Medulla oblongata (tissue), 1 donor: ENCODE data around the gene PTPN14.

ENCODE experiments used
- DNase-seq: peaks from one replicate; pipeline ENCODE4 v3.0.0-alpha.2; 2015; ENCODE audit errors: extremely low spot score

Gene PTPN14

DNA sequence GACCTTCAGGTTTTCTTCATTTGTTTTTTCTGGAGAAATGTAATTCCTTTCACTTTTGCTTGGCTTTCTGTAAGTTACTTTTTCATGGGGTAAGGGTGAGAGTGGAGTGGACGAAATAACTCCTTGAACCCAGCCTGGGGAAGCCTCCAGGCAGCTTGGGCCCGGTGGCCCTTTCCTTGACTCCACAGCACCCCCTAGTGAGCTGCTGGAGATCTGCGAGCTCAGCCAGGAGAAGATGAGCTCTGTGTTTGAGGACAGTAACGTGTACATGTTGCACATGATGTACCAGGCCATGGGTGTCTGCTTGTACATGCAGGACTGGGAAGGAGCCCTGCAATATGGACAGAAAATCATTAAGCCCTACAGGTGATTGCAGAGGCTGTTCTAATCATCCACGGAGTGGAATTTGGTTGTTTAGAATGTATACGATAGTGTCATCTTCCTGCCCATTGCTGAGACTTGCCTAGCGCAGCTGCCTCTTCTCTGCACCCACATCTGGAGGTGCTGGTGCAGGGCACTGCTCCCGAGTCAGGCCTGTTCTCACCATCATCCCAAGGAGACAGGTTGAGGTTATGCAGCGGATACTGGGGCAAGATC is 219.5 kb downstream of the PTPN14 start:
- peak; percentile 42 for DNase-seq

DNA sequence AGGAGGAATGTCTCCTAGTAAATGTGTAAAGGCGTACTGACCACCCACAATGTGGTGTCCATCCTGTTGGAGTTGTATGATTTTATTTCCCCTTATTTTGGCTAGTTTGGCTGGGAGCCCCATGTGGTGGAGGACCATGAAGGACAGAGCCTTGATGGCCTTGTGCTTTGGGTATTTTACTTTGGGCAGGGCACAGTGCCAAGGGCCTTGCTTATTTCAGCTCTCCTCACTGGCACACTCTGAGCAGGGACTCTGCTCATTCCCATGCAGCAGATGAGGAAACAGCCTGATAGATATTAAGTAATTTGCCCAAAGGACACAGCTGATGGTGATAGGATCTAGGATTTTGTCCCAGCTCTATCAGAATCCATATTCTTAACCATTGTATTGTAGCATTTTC is 220.2 kb downstream of the PTPN14 start:
- DNase-seq, result no peak

- no peak for DNase-seq
Observed at GRCh38 chr1:214330715-214331114, 220.7 kb downstream of the PTPN14 start.

DNA sequence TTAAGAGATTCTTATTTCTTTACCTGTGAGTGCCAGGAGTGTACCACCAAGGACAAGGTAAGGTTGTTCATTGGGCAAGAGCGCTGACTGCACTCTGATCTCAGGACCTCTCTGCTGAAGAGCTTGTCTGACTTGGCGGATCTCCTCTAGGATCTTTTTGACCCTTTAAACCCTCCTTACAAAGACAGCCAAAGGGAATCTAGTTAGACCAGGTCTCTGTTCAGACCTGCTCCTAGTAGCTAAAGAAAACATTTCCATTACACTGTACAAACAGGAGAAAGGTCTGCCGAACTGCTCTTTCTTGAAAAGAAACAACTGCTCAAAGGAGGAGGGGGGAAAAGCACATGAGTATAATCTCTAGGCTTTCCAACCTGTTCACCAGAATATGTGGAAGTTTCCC is 221.2 kb downstream of the PTPN14 start:
- no peak for DNase-seq

GRCh38 chr1:214329470-214330220 is 221.8 kb downstream of the PTPN14 start:
- DNase-seq, result no peak

- peak; percentile 91 for DNase-seq
Observed at GRCh38 chr1:214328770-214329469, 222.5 kb downstream of the PTPN14 start.

DNA sequence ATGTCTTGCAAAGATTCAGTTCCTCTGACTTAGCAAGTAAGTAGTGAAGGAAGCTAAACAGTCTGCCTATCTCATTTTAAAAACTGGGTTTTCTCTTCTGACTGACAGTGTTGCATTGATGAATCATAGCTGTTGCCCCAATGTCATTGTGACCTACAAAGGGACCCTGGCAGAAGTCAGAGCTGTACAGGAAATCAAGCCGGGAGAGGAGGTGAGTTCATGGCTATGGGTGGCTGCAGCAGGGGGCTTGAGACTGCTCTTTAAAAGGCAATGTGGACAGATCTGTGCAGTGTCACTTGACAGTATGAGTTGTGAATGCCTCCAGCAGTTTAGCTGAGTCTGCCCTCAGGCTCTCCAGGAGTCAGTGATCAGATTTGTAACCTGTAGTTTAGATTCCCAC is 223.9 kb downstream of the PTPN14 start:
- no peak for DNase-seq

DNA sequence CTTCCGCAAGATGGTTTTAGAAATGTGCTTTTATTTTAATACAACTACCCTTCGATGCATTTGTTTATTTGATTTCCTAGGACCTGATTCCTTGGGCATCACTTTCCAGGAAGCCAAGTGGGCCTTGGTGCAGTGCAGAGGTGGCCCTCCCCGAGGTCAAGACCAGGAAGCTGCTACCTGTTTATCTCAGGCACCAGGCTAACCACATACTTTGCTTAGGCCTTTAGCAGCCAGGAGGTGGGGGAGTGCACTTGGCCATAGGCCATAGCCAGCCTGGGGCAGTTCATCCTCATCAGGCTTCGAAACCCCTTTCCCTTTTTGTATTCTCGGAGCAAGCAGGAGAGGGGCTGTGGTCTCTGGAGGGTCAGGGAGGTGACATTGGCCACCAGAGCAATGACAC is 225.0 kb downstream of the PTPN14 start:
- no peak for DNase-seq

DNA sequence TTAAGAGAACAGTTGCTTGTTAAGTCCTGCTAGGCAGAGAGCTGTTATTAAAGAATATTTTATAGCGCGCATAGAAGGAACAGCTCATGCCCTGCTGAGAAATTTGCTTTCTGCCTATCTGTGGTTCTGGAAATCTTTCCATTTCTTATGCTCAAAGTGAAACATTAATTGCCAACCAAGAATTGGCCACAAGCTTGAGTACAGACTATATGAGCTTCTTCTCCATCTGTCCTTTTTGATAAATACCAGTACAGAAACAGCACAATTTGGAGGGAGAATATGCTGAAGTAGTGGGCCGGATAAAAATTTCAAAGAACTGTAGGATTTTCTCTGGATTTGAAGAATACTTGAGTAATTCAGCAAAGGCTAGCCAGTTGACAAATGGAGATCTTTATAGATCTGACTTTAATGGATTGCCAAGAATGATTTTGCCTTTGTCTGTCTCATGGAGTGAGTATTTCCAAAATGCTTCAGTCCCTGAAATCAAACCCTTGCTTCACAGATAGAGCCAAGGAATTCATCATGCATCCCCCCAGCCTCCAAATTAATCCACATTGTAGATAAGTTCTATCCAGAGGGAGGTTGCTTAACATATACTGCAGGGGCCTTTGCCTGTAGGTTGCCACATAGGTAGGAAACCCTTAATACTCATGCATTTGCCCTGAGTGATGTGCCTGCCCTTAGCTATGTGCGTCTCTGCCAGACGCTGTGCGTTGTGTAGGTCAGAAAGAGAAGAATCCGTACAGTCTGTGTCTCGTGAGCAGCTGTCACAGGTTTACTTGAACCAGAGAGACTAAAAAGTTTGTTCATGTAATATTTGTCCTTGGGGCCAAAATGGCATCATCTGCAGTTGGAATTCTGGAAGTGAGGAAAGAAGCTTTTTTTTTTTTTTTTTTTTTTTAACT is 226.3 kb downstream of the PTPN14 start:
- no peak for DNase-seq

DNA sequence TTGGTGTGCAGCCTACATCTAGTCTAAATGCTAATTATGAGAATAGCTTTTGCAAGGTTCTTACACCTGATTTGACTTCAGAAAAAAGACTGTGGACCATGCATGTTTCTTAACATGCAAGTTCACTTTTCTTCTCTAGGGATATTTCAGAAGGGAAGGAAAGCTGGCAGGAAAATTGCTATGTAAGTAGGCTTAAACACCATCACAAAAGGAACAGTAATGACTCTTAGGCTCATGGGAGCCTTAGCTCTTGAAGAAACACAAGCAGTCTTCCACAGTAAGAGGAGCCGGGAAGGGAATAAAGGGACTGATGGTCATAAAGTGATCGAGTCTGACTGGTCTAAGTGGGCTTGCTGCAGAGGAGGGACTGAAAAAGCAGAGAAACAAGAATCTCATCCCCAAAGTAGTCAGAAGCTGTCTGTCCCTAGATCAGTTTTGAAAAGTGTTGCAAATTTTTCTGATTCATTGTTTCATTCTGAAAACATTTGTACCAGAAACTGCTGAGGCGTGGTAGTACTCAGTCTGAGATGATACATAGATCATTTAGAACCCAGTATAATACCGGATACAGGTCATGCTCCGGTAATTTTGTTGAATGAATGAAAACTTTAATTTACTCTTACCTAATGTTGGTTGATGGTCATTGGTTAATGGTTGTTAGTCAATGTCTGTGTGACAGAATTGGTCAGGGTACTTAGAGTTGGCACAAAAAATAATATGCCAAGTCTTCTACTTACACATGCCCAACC is 229.5 kb downstream of the PTPN14 start:
- no peak for DNase-seq

- no peak for DNase-seq
Observed at GRCh38 chr1:214319938-214320337, 231.5 kb downstream of the PTPN14 start.

- DNase-seq, result no peak
Observed at GRCh38 chr1:214318956-214319736, 232.3 kb downstream of the PTPN14 start.

DNA sequence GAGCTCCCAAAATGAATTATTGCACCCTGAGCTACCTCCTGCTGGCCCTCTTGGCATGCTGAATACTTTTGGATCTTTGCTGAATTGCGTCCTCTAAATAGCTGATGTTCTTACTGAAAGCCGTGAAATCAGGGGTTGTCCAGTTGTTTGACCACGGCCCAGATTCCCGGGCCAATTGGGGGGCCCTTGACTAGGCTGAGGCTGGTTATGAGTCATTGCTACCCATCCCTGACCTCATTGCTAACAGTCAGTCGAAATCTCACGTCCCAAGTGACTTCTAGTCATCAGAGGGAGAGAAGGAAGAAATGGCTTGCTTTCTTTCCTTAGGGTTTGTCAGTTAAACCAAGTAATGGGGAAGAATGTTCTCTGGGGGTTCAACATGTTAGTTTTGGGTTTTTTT is 233.0 kb downstream of the PTPN14 start:
- DNase-seq, result no peak

- DNase-seq, result no peak
Observed at GRCh38 chr1:214317734-214318133, 233.7 kb downstream of the PTPN14 start.

DNA sequence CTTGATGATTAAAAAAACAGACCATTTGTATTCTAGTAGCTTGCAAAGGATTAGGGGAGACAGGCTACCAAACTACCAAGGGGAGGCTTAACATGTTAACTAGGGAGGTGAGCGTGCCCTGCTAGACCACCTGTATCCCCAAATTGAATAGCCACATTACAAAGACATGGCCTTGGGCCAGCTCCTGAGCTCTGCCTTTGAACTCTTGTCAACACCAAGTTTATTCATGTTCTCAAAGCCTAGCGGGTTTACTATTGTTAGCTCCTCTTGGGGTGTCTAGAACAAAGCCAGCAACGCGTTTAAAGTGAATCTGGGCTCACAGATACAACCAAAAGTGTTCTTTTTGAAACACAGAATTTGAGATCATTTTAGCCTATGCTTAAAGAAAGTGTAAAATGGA is 234.1 kb downstream of the PTPN14 start:
- no peak for DNase-seq

DNA sequence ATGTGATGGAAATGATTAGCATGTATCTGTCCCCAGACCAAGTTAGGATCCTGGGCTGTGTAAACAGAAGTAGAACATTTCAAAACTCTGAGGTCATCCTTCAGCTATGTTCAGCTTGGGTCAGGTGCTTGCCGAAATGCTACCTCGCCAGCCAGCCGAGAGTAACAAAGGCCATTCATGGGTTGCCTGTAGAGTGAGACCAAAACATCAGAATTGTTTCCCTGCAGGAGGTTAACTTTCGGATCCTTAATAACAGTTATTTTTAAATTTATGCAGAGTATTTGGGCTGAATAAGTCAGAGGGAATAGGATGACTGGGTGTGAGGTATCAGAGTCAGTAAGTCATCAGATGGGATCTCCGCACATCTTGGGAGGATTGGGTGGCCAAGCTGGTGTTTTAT is 234.8 kb downstream of the PTPN14 start:
- no peak for DNase-seq

DNA sequence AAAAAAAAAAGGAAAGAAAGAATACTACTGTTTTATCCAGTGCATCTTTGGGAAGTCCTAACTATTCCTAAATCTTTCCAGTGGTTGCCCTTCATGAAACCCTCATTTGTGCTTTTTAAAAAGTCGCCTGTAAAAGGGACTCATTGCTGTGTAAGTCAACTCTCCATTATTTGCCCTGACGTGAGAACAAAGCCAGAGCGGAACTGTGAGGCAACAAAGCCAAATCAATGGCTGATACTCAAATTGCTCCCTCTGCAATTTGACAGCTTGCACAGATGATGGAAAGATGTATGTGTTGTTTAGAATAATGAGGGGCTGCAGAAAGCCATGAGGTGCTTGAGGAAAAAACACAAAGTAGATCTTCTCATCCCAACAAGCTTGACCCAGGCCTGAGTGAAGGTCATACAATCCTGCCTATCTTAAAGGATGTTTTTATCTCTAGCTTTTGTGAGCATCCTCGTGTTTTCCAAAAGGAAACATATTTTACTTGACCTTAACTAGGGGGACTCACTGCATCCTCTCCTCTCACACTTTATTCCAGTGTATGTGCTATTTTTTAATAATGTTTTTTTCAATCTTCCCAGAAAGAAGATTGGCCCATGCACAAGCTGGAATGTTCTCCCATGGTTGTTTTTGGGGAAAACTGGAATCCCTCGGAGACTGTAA is 237.1 kb downstream of the PTPN14 start:
- no peak for DNase-seq

DNA sequence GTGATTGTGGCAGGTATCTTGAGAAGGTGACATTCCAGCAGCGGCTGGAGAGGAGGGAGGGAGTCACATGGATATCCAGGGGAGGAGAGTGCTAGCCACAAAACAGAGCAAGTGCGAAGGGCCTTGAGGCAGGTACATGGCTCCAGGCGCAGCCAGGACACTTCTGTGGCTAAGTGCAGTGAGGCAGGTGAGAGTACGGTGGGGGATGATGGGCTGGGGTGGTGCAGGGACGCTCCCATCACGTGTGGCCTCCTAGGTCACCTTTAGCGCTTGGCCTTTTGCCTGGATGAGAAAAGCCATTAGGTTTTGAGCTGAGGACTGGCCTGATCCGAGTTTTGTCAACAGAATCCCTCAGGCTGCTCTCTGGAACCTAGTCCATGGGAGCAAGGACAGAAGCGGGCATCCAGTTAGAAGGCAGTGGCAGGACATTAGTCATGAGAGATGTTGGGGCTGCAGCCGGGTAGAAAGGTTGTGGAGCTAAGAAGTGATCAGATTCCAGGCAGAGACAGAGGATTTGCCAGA is 238.8 kb downstream of the PTPN14 start:
- no peak for DNase-seq

- DNase-seq, result no peak
Observed at GRCh38 chr1:214310777-214311690, 240.4 kb downstream of the PTPN14 start.
